Putamen (tissue), 1 donor: ENCODE measurements around the gene GSPT1.
"Not testable (repeated sequence)": the region's sequence is repeated elsewhere in the genome, so short reads cannot be mapped to it uniquely, and the experiment has no call there.

ENCODE experiments used
- DNase-seq: peaks from one replicate; pipeline ENCODE4 v3.0.0-alpha.2; 2016; ENCODE audit warnings: low spot score

Gene GSPT1

GRCh38 chr16:11857161-11857560 lies 58.6 kb downstream of the GSPT1 start:
- no peak for DNase-seq

- DNase-seq = no peak
These were observed 63.5 kb downstream of the GSPT1 start for GRCh38 chr16:11852092-11852809.

- peak; percentile 93 for DNase-seq
These were observed 64.3 kb downstream of the GSPT1 start, which contains the start of gene RSL1D1 for GRCh38 chr16:11851294-11852091. Gene RSL1D1, minus strand, starts transcription at chr16:11851542. Its CDS starts 30 bp downstream, at chr16:11851512.

- no peak for DNase-seq
These were observed 66.9 kb downstream of the GSPT1 start for GRCh38 chr16:11848842-11849241.

- DNase-seq = no peak
These were observed 71.3 kb downstream of the GSPT1 start for GRCh38 chr16:11844499-11844898.

GRCh38 chr16:11843861-11844260 lies 71.9 kb downstream of the GSPT1 start:
- no peak for DNase-seq

- DNase-seq = no peak
These were observed 72.5 kb downstream of the GSPT1 start for GRCh38 chr16:11843206-11843605.

- no peak for DNase-seq
These were observed 74.7 kb downstream of the GSPT1 start for GRCh38 chr16:11841026-11841425.

- no peak for DNase-seq
These were observed 79.0 kb downstream of the GSPT1 start for GRCh38 chr16:11836650-11837244.

GRCh38 chr16:11835891-11836649 lies 79.7 kb downstream of the GSPT1 start:
- no peak for DNase-seq

GRCh38 chr16:11835309-11835708 lies 80.4 kb downstream of the GSPT1 start:
- DNase-seq = no peak

- no peak for DNase-seq
These were observed 81.6 kb downstream of the GSPT1 start for GRCh38 chr16:11833951-11834695.

- DNase-seq = no peak
These were observed 87.1 kb downstream of the GSPT1 start for GRCh38 chr16:11828696-11829095.

GRCh38 chr16:11825520-11826165 lies 90.1 kb downstream of the GSPT1 start:
- DNase-seq = not testable (repeated sequence)

- no peak for DNase-seq
These were observed 91.4 kb downstream of the GSPT1 start for GRCh38 chr16:11824362-11824761.

GRCh38 chr16:11823645-11824044 lies 92.1 kb downstream of the GSPT1 start:
- not testable (repeated sequence) for DNase-seq

- DNase-seq = no peak
These were observed 96.0 kb downstream of the GSPT1 start for GRCh38 chr16:11819798-11820197.

- not testable (repeated sequence) for DNase-seq
These were observed 96.8 kb downstream of the GSPT1 start for GRCh38 chr16:11818970-11819369.
